ENCODE measurements around the gene SLC17A3.

SLC17A3 gene, protein sequence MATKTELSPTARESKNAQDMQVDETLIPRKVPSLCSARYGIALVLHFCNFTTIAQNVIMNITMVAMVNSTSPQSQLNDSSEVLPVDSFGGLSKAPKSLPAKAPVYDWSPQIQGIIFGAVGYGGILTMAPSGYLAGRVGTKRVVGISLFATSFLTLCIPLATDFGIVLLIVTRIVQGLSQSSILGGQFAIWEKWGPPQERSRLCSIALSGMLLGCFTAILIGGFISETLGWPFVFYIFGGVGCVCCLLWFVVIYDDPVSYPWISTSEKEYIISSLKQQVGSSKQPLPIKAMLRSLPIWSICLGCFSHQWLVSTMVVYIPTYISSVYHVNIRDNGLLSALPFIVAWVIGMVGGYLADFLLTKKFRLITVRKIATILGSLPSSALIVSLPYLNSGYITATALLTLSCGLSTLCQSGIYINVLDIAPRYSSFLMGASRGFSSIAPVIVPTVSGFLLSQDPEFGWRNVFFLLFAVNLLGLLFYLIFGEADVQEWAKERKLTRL

DNA sequence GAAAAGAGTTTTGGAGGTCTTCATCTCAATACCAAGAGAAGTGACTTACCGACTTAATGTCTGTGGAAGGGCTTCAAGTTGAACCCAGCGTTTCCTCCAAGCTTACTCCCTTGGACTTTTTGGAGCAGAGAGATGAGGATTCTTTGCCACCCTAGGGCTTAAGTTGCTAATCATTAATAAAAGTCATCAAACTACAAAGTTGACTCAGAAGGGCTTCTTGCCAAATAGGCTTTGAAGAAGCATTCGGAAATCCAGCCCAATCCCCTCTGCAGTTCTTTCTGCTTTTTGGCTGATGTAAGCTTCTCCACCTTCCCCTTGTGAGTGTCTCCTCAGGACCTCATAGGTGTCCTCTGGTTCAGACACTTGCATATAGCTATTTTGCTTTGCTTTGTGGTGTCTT, at the start of gene SLC17A3:
TSS of gene SLC17A3 (minus strand) at position 126 of the 400 bp plus-strand sequence. CDS start 5,856 bp downstream, outside the sequence.
- no peak for DNase-seq

DNA sequence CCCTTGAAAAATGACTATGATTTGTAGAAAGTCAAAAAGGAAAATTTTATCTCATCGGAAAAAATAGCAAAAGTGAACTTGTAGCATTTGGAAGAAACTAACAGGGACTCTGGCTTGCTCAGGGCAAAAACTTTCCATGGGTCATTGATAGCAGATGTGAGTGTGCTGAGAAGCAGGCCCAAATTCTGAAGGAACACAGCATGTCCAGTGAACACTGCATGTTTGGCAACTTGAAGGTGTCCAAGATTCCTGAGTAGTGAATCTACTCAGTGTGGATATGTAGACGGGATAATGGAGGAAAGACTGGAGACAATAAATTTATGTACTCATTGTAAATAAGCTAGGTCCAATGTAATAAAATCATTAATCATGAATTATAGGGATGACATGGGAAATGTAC, 48.3 kb upstream of the SLC17A3 start:
- DNase-seq: no peak

DNA sequence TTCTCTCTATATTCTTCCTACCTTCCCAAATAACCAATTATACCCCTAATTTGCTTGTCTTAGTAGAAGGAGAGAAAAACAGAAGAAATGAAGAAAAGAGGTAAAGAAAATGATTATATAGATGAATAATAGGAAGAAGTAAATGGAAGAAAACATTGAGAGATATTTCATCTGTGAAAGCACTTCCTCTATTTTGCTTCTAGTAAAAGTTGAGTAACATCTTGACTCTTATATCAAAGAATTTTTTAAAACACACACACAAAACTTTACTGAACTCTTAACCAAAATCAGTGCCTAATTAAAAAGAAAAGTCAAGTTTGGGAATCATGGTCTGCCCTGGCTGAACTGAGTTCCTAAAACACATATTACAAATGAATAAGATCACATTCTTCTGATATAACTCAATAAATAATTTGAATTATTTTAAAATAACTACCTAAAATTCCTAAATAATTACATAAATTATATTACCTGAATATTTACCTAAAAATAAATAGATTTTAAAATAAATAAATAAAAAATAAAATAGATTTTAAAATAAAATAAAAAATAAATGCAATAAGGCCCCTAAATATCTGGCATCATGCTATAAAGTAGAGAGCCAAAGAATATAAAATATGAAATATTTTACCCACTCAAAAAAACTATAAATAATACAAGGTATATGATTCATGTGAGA, 47.6 kb upstream of the SLC17A3 start:
- DNase-seq: no peak

DNA sequence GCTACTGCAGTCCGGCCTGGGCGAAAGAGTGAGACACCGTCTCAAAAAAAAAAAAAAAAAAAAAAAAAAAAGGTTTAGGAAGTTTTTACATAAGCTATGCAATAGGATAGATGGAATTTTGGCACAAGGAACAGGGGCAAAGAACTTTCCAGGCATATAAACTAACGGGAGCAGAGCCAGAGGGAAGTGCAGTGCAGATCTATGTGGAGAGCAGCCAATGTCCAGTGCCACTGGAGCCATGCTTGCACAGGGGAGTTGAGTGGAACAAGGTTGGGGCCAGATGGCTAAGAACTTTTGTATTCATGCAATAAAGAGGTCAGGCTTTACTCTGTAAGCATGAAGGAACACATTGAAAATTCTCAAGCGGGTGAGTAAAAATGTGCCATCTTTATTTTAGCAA, 45.6 kb upstream of the SLC17A3 start:
- DNase-seq: no peak

DNA sequence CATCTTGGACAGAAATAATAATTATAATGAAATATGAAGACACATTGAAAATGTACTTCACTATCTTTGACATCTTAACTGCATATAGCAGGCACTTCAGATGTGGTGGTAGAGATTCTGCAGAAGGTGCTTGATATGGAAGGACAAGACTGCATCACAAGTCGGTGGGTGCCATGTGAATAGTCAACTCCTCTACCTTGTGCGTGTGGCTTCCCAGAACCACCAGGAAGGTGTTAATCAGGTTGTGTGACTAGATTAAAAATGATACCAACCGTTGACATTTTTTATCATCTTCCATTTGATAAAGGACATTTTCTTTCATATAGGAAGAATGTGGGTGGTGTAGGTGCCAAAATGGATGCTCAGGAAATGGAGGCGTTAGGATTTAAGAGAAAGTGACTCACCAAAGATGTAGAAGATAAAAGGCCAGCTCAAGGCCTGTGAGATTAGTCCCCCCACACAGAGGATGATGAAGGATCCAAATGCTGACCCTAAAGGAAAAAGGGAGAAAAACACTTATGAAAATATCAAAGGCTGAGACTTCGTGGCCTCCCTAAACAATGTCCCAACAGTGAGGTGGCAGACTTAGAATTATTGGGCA, 44.1 kb upstream of the SLC17A3 start:
- no peak for DNase-seq

DNA sequence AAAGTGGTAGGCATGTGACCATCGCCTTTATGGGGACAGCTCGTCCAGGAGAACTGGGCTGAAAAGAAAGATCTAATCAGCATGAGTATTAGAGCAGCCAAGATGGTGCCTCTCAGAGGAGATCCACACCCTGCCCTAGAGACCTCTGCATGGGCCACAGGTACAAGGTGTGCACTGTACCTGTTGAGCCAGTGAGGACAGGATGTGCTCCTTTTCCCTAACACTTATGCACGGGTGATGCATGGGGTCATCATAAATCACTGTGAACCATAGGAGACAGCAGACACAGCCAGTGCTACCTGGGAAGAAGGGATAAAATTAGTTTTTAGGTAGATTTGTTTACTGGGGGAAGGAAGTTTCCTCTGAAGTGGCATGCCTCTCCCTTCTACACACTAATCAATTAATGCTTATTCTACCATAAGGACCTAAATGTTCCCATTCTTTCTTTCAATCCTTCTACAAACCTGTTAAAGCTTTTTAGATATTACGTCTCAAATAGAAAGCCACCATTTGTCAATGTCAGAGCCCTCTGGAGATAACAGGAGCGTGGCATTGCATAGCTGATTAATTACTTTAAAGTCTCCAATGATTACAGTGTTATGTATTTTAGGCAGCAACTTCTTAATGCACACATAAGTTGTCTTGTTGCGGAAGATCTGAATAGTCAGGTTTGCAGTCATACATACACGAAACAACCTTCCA, 42.9 kb upstream of the SLC17A3 start:
- no peak for DNase-seq

DNA sequence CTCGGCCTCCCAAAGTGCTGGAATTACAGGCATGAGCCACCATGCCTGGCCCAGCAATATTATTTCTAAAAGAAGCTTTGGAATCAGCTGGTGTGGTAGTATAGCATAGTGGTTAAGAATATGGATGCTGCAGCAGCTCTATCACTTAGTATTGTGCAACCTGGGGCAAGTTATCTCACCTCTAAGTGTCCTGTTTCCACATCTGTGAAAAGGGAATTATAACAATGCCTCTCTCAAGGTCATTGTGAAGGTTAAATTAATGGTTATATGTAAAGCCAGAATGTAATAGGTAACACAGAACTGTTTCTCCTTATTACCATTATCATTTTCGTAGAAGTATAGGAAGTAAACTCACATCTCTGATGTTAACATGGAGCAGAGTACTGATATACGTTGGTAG, 42.3 kb upstream of the SLC17A3 start:
- no peak for DNase-seq

DNA sequence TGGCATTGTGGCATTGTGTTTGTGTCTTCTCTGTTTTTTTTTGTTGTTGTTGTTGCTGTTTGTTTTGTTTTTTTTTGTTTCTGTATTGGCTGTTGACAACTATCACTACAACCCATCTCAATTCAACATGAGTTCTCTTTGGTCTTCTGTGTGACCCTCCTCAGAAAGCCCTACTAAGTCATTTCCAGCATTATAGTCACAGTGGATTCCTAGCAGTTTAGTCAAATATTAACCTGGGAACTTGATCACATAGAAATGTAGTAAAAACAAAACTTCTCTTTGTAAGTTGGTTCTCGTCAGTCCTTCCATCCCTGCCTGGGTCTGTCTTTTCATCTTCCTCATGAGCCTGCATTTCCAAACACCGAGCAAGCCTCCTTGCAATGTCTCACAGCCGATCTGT, 39.7 kb upstream of the SLC17A3 start:
- no peak for DNase-seq

DNA sequence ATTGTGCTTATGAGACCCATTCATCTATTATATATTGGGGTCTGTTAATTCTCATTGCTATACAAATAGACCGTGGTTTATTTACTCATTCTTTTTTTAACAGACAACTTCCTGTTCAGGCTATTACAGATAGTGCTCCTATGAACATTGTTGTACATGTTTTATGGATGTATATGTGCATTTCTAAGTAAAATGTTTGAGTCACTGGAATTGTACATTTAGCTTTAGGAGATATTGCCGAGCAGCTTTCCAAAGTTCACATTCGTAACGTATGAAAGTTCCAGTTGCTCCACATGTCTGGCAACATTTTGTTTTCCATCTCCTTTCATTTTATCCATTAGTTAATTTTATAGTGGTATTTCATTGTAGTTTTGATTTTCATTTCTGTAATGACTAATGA, 37.3 kb upstream of the SLC17A3 start:
- DNase-seq: no peak

DNA sequence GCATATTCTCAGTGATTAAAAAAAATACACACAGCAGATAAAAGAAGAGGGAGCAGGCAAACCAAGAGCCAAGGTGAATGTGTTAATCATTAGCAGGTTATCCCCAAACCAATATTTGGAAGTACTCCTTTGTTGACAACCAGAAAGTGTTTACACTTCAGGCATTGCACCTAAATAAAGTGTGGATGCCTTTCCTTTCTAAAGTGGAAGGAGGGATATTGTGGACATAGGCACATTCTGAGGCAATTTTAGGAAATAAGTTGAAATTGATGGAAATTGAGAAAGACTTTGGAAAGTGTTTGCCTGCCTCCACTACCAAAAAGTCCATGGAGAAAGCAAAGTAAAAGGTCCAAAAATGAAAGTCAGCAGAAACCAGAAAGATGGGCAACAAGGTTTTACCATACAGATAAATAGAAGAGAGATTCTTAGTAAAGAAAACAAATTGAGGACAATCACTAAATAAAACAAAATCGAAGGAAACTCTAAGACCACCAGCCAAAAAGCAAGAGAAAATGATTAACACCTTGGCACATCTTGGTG, 33.5 kb upstream of the SLC17A3 start:
- no peak for DNase-seq

DNA sequence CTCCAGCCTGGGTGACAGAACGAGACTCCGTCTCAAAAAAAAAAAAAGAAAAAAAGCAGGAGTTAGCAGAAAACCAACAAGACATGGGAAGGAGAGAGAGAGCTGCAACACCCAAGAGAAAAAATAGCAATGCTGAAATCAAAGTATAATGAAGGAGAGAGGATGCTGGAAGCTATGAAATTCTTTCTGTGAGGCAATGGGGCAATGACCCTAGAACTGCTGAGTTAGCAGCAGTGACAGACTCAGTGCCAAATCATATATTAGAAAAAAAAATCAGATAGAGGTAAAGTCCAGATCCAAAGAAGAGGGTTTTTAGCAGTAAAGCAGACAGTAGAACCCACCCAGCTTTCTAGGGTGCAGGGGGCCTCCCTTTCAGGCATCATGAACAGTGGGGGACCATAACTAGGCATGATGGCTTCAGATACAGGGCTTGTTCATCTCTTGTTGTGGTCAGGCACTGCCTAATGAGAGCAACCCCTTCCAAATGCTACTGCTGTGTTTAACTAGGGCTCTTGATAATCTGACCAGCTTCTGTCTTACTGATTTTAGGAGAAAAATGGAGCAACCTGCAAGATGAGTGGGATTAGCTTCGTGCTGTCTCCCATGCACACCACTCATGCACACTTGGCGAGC, 29.5 kb upstream of the SLC17A3 start:
- DNase-seq: no peak

DNA sequence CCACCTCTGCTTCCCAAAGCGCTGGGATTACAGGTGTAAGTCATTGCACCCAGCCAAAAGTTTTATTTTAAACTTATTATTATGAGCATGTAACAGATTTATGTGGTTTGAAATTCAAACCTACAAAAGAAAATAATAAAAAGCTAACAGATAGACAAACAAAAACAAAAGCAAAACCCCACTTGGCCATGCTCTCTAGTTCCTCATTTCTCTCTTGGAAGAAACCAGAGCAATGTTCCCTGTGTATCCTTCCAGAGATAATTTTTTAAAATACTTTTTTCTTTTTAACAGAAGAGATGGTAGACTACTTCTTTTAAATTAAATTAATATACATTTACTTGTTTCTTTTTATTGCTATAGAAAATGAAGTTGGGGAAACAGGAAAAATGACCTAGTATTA, 28.0 kb upstream of the SLC17A3 start:
- DNase-seq: no peak

DNA sequence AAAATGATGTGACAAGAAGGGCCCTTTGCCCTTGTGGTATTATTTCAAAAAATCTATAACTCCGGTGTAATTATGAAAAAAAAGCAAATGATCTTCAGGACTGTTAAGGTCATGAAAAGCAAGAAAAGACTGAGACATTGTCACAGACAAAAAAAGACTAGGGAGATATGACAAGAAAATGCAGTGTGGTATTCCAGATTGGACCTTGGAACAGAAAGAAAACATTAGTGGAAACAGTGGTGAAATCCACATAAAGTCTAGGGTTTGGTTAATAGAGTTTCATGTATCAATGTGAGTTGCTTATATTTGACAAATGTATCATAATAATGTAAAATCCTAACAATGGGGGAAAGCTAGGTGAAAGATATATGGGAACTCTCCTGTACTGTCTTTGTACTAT, 26.8 kb upstream of the SLC17A3 start:
- DNase-seq: no peak

DNA sequence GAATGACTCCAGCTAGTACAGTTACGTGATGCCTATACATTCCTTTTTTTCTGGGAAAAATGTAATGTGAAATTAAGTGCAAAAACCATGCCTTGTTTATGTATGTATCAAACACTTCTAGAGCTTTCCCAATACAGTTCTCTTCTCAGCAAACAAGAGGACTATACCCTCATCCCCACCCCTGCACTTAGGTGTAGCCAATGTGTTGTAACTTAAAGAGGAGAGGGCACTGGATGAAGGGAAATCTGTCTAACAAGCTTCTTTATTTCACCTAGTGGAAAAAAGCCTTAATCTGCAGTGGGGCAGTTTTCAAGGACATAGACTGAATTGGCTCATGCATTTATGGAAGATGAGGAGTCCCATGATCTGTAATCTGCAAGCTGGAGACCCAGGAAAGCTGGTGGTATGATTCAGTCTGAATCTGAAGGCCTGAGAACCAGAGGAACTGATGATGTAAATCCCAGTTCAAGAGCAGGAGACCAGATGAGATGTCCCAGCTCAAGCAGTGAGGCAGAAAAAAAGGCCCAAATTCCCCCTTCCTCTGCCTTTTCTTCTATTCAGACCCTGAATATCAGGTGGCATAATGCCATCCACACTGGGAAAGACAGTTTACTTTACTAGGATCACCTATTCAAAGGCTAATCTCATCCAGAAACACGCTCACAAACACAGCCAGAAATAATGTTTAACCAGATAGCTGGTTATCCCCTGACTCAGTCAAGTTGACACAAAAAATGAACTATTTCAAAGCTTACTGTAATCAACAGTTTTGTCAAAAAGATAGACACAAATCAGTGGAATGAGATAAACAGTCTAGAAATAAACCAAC, 25.8 kb upstream of the SLC17A3 start:
- no peak for DNase-seq

DNA sequence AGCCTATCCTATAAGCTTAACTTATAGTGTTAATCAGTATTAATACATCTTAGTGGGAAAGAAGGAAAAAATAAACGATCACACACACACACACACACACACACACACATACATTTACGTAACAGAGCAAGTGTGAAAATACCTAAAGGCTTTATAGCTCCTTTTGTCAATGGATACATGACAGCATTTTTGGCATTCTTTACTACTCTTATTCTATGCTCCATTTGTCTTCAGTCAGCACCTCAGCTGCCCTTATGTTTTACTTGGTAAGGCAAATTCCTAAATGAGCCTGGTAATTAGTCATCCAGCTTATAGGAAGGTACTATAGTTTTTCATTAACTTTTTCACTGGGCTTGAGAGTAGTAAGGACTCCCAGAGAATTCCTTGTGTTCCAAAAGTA, 25.1 kb upstream of the SLC17A3 start:
- DNase-seq: no peak

DNA sequence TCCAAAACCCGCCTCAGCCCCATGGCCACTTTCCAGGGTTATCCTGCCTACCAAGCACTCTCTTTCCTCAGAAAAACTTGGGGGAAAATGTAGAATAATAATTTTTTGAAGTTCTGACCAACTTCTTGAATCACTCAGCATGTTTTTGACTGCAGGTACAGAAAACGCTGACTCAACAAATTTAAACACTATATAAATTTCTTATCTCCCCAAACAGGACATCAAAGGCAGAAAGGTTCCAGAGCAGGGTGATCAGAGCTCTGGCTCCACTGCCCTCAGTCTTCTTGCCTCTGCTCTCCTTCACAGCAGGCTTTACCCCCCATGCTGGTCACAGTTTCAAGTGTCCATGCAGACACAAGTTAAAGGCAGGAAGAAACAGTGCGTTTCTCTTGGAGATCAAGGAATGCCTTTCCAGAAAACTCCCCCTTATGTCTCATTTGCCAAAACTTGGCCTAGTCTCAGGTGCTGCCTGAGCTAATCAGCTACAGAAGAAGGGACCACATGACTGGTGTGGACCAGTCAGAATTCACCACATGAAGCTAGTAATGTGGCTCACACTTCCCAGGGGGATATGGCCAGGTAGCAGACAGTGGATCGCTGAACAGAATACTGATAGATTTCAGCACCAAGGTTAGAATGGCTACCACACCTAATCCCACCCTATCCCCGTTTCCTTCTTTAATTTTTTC, 24.4 kb upstream of the SLC17A3 start:
- DNase-seq: no peak

DNA sequence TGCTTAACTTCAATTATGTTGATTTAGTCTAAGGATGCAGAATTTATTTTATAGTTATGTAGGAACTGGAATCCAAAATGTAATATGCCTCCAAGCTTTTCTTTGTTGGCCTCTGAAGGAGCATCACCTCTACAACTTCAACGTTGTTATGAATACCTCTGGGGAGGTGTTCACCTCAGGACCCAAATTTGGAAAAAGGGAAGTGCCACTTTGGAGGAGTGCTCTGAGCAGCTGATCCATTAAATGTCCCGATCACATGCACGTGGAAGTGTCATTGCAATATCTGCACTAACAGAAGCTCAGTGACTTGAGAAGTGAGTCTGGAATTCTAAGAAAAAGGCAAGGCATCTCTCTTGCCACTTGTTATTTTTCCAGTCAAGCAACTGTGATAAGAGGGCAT, 22.2 kb upstream of the SLC17A3 start:
- no peak for DNase-seq

DNA sequence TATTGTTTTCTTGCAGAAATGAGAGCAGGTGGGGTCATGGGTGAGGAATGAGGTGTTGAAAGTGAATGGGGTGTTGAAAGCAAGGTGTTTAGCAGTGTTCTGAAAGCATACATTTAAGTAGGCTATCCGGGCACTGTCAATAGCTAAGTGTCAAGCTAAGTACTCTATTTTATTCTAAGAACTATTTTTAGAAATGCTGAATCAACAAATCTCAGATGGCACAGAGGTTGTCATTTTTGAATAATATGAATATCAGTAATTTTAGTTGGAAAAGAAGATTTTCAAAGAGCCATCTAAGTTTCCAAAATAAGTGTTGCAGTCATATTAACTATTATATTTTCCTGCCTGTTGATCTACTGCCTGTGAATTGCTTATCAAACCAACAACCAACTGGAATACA, 21.7 kb upstream of the SLC17A3 start:
- no peak for DNase-seq

DNA sequence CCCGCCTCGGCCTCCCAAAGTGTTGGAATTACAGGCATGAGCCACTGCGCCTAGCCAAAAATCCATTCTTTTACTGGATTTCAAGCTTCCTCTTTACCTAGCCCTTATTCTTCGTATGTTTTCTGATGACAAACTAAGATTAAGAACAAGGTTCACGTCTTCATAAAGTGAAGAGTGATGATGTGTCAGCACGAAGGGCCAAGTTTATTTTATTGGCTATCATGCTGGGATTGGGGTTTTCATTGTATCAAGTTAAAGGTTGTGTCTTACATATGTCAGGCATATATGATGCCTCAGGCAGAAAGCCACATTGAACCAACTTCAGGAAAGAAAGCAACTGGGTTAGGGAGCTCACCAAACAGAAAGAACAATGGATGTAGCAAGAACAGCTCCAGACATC, 19.7 kb upstream of the SLC17A3 start:
- DNase-seq: no peak

DNA sequence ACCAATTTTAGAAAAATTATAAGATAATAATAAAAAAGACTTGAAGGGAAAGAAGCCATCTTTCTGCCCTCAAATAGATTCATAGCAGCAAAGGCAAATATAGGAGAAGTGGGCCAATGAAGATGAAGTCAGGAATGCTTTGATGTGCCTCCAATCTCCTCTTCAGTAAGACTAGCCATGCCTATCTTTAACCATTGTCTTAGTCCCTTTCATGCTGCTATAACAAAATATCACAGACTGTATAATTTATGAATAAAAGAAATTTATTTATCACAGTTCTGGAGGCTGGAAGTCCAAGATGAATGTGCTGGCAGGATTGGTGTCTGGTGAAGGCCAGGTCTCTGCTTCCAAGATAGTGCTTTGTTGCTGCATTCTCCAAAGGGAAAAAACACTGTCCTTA, 18.8 kb upstream of the SLC17A3 start:
- no peak for DNase-seq
